NCI-H774 (cell line): ENCODE data around the gene PEMT.

Source experiments
- DNase-seq: peaks from one replicate; lab custom pipeline; 2025; lab: John Stamatoyannopoulos, UW

PEMT gene

DNA sequence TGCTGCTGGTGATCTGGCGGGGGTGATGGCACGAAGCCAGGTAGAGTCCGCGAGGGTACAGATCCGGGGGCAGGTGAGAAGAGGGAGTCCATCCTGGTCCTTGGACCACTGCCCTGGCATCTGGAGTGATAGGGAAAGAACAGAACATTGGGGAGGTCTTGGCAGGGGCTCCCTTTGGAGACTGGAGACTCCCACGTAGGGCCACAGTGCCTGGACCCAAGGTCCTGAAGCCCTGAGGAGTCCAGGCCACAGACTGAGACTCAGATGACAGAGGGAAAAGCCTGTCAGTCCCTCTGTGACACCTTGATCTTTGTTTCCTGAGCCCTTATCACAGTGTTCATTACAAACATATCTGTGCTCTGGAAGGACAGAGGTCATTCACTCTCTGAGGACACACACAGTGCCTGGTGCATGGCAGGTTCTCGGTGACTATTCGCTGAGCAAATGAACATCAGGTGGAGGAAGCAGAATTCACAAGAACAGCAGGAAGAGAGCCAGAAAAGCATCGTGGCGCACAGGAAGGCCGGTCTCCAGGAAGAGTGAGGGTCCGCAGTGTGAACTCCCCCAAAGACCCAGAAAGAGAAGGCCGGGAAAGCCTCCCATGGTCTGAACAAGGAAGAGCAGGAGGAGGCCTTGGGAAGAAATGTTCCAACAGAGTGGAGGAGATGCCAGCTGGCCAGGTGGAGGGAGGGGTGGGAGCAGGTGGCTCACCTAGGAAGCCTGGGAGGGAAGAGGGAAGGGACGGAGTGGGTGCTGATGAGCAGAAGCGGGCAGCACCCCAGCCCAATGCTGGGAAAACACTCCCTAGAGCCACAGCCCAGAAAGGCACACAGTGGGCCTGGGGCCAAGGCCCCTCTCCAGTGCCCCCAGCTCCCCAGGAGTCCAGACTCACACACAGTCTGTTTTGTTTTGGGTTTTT, 20.5 kb downstream of the PEMT start:
- DNase-seq, result no peak

DNA sequence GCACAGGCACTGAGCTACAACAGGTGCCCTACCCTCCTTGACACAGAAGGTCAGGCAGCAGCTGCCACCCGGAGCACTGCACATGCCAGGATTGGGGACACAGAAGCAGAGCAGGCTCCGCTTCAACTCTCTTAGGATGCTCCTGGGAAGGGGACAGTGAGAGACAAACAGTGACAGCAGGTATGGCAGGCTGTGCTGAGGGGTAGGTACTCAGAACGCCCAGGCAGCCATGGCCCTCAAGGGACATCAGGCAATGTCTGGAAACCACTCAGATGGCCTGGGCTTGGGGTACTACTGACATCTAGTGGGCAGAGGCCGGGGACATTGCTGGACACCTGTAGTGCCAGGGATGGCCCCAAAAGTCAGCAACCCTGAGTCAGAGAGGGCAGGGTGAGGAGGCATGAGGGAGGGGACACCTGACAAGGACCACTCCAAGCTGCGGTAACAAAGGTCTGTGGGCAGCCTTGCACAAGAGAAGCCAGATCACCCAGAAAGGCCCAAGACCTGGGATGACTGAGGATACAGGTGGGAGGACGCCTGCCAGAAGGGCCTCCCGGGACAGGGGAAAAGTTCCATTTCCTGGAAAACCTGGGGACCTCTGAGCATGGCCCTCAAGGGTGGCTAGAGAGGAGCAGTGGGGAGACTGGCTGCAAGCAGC, 21.2 kb downstream of the PEMT start:
- DNase-seq, result peak; percentile 6

DNA sequence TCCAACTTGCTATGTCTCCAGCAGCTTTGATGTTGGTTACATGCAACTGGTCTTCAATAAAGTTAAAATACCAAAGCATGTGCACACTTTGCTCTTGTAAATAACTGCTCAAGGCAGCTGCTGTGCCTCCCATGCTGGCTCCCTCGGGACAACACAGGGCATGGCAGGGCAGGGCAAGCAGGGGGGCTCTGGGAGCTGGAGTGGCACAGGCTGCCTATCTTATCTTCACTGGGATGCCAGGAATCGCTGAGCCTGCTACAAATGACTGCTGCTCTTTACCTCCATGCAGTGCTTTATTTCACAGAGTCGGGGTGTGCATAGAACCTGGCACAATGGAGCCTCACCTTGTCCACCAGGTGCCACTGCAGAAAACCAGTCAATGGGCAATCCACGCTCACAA, 21.8 kb downstream of the PEMT start:
- DNase-seq, result no peak

- DNase-seq, result no peak
Measured at GRCh38 chr17:17568772-17569195, 22.7 kb downstream of the PEMT start.

DNA sequence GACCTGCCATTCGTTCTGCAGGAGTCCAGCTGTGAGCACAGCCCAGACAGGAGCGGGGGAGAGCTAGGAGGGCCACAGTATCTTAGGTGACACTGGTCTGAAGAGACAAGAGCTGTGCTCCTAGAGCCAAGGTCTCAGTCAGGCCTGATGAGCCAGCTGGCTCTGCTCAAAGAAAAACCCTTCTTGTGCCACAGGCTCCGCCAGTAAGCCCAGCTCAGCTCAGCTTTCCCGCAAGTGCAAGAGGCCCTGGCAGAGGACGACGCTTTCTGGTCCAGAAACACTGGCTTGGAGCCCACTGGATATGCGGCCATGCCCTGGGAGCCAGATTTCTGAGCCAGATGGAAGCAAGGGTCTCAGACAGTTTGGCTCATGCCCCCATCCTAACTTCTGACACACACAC, 23.9 kb downstream of the PEMT start:
- no peak for DNase-seq

DNA sequence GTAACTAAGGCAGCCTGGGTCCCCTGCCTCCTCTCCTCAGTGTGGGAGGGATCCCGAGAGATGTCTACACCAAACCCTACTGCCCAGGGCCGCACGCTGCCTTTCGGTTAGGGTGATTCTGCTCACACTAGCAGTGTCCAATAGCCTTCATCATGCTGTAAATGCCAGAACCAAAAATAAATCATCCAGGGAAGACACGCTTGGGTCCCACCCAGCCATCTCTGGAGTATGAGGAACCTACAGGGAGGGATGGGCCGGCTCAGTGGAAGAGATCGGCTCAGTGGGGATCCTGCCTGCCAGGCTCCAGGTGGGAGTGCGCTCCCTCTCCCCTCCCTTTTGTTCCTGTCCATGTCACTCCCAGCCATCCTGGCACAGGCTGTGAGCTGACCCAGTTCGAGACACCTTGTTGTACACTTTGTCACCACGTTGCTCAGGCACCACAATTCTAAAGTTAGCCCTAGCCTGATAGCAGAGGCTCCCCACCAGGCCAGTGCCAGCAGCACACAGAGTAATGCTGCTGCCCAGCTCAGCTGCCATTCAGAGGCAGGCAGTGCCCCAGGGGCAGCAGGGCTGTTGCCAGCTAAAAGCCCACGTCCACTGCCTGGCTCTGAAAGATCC, 24.5 kb downstream of the PEMT start:
- no peak for DNase-seq

DNA sequence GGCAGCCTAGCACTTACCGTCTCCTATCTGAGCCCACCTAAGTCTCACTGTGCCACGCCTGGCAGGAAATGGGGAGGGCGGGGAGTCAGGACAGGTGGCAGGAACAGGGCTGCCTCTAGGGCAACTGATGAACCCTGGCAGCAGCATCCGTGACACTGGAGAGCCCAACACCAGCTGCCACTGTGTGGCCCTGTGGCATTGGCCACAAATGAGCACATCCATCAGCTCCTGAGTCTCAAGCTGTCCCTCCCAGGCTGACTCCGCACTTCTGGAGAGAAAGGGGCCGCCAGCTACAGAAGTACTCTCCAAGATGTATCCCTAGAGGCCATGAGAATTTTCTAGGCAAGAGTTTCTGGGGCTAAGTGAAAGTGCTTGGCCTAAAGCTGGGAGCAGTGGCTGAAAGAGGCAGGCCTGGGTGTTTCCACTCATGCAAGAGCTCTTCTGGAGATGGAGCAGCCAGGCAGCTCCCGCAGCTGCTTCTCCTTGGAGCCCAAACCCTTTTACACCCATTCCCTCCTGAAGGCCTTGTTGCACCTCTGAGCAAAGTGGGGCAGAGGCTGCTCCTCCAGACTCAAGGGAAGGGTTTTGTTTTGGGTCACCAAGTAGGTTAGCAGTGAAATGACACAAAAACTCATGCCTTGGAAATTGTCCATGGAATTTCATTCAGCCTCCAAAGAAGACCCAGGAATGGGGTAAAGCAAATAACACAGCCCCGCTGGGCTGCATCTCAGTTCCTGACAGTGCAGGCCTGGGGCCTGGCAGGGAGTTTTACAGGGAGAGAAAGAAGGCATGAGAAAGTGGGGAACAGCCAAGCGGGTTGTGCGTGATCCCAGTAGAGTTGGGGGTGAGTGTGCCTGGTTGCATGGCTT, 25.8 kb downstream of the PEMT start:
- DNase-seq, result no peak

GRCh38 chr17:17564896-17565295, 26.6 kb downstream of the PEMT start:
- DNase-seq, result no peak

DNA sequence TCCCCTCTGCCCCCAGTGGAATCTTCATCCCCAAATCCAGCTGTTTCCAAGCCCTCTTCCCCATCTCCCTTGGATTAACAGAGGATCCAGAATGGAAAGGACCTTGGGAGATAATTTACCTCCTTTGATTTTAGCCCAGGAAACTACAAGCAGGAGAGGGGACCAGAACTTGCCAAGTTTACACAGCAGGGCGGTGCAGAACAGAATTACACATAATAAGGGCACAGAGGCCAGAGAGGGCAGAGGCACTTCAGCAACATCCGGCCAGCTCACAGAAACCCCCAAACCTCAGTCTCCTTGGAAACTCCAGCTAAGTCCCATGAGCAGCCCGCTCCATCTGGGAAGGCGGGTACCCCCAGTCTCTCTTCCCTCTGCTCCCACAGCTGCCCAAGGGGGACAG, 27.2 kb downstream of the PEMT start:
- DNase-seq, result no peak

- no peak for DNase-seq
Measured at GRCh38 chr17:17563530-17563929, 28.0 kb downstream of the PEMT start.

- no peak for DNase-seq
Measured at GRCh38 chr17:17562146-17562511, 29.4 kb downstream of the PEMT start.

DNA sequence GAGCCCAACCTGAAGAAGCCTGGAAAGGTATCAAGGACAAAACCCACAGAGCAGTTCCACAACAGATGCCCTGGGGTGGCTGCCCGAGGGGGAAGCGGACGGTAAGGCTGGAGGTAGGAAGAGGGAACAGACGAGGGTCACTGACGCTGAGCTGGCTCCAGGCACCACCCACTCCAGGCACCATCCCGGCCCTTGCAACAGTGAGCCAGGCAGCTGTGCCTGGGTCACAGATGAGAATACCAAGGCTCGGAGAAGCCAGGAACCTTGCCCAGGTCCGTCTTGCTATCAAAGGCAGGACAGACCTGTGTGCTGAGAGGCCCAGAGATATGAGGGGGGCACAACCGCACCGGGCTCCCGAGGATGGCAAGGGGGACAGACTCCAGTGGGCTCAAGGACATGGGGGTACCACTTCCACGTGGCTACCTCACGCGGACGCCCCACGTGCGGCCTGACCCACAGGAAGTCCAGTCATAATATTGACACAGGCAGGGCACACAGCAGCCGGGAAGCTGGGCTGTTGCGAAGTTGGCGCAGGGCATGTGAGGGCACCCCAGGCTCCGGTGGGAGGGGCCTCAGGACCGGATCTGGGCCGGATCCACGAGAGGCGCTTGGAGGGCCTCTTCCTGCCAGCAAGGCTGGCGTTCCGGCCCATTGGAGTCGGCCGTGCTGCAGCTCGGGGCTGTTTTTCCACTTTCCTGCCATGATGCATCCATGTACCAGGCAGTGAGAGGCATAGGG, 29.9 kb downstream of the PEMT start:
- DNase-seq, result peak; percentile 62

GRCh38 chr17:17560975-17561374, 30.5 kb downstream of the PEMT start:
- no peak for DNase-seq

GRCh38 chr17:17560167-17560566, 31.3 kb downstream of the PEMT start:
- DNase-seq, result no peak

GRCh38 chr17:17559164-17559563, 32.3 kb downstream of the PEMT start:
- no peak for DNase-seq

- no peak for DNase-seq
Measured at GRCh38 chr17:17558431-17558830, 33.1 kb downstream of the PEMT start.

DNA sequence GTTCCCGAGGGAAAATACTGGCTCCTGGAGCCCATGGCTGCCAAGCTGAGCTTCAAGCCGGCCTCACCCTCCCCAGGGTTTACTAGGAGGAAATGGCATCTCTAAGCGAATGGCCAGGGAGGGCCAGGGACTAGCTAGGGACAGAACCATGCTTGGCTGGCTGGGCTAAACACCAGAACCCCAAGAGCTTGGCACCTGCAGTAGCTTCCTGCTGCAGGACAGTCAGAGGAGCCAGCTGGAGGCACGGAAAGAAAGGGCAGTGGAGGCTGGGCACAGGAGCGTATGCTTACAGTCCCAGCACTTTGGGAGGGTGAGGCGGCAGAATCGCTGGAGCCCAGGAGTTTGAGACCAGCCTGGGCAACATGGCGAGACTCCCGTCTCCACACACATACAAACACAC, 33.7 kb downstream of the PEMT start:
- no peak for DNase-seq

GRCh38 chr17:17556671-17557070, 34.8 kb downstream of the PEMT start:
- no peak for DNase-seq

DNA sequence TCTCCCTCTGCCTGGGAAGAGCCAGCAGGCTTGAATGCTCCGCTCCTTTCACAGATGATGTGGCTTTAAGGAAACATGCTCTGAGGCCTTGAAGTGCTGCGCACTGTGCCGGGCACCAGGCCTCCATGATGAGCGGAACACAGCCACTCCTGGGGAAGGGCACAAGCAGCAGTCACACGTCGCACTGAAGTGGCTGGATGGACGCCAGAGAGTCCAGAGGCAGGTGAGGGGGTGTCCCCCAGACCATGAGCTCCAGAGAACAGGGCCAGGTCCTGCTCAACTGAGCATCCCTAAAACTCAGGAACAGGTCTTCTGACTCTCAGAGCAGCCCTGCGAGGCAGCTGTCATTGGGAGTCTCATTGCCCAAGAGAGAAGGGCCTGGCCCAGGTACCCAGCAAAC, 35.6 kb downstream of the PEMT start:
- DNase-seq, result no peak

DNA sequence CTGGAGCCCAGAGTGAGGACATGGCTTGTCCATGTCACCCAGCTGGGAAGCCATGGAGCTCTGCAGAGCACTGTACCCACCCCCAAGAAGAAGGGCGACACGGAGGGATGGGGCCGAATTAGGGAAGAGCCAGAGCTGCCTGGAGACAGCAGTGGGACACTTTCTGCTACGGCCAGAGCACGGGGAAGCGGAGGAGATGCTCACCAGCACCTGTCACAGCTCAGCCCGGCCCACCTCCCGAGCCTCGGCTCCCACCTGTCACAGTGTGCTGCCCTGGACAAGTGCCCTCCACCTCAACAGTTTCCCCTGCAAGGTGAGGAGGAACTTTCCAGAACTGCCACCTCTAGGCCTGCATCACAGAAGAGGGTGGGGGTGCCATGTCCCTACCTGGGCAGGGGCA, 36.4 kb downstream of the PEMT start:
- DNase-seq, result no peak

DNA sequence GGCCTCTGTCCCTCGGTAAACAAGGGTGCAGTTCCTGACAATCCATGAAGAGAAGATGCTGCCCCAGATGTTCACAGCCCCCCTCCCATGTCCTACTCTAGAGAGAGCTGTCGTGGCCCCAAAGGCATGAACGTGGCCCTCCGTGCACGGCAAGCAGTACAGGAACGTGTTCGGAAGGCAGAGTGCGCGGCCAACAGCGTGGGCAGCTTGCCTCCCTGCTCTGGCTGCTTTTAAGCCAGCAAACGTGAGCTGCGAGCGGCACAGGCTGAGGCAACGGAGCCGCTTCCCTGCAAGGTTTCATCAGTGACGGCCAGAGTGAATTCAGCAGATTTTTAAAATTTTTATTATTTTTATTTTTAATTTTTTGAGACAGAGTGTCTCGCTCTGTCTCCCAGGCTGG, 37.2 kb downstream of the PEMT start:
- DNase-seq, result no peak
